ENCODE results near the gene SSBP4.
"Not testable (repeated sequence)": the region's sequence is repeated elsewhere in the genome, so short reads cannot be mapped to it uniquely, and the experiment has no call there.

The SSBP4 gene

DNA sequence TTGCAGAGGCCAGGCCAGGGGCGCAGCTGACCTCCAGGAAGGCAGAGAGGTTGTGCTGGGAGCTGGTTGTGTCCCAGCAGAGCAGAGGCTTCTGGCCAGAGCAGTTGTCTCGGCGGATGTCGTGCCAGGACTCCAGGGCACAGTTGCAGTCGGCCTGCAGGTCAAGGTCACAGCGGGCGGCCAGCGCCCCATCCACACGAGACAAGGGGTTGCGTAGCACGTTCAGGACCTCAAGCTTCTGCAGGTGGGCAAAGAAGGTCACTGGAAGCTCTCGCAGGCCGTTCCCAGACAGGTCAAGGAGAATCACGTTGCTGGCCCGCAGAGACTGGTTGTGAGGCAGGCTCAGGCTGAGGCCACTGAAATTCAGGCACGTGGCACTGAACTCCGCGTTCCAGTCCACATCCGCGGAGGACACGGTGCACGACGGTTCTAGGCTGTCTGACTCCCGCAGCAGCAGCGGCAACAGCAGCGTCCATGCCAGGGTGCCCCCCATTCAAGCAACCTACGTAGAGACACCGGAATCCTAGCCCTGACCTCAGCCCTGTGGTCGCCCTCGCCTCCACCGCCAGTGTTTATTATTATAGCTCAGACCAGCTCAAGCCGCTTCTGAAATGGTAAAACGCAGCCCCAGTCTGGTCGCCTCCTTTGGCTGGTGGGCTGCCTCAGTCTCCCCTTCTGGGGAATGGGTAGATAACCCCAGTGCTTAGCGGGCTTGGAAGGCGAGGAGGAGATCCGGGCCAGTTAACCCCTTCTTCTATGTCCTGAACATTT is 22.5 kb upstream of the SSBP4 start:
- no peak for DNase-seq

- no peak for DNase-seq
Observed at GRCh38 chr19:18397242-18398202, 21.7 kb upstream of the SSBP4 start, which contains the start of gene LRRC25. LRRC25 (minus strand) TSS chr19:18397622; CDS start chr19:18396963, 659 bp downstream.

GRCh38 chr19:18399008-18399407 is 20.2 kb upstream of the SSBP4 start:
- DNase-seq, result no peak

GRCh38 chr19:18401580-18402112 is 17.6 kb upstream of the SSBP4 start:
- no peak for DNase-seq

DNA sequence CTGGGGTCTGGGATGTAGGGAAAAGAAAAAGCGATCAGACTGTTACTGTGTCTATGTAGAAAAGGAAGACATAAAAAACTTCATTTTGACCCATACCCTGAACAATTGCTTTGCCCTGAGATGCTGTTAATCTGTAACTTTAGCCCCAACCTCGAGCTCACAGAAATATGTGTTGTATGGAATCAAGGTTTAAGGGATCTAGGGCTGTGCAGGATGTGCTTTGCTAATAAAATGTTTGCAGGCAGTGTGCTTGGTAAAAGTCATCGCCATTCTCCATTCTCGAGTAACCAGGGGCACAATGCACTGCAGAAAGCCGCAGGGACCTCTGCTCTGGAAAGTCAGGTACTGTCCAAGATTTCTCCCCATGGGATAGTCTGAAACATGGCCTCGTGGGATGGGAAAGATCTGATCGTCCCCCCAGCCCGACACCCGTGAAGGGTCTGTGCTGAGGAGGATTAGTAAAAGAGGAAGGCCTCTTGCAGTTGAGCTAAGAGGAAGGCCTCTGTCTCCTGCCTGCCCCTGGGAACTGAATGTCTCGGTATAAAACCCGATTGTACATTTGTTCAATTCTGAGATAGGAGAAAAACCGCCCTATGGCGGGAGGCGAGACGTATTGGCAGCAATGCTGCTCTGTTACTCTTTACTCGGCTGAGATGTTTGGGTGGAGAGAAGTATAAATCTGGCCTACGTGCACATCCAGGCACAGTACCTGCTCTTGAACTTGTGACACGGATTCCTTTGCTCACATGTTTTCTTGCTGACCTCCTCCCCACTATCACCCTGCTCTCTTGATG is 16.5 kb upstream of the SSBP4 start:
- DNase-seq, result not testable (repeated sequence)

GRCh38 chr19:18405754-18406153 is 13.4 kb upstream of the SSBP4 start:
- not testable (repeated sequence) for DNase-seq

- DNase-seq, result no peak
Observed at GRCh38 chr19:18406749-18407148, 12.4 kb upstream of the SSBP4 start.

DNA sequence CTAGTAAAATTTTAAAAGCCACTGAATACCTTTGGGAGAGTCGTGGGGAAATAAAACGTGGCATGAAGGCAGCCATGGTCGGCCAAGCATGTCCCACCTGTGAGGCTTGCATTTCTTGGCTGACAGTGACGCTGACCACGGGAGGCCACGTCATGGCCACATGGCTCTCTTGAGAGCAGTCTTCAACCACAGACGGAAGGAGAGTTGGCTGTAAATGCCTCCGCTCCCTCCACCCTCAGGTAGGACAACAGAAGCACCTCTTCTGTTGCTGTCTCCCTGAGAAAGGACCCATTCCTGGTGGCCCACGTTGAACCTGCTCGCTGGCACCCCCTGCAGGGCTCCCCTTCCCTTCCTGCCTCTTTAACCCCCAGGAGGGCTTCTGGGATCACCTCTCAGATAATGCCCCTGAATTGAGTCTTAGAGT is 11.1 kb upstream of the SSBP4 start:
- DNase-seq, result no peak

DNA sequence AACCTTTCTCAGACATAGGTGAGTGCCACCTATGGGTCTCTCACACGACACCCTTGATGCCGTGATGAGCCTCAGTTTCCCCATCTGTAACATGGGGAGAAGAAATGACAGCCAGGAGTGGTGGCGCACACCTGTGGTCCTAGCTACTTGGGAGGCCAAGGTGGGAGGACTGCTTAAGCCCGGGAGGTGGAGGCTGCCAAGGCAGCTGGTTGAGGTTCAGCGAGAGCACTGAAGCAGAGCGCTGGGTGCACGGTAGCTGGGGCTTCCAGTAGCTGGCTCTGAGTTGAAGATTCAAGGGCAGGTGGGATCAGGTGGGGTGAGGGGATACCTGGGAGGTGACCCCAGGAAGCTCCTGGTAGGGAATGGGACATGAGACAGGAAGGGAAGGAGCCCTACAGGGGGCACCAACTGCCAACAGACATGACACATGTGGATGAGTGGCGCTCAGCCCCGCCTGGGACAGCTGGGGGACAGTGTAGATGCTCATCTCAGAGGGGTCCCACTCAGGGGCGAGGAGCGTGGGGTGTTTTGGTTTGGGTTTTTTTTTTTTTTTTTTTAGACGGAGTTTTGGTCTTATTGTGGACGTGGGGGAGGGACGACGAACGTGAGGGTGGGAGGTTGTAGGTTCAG is 6.5 kb upstream of the SSBP4 start:
- no peak for DNase-seq

DNA sequence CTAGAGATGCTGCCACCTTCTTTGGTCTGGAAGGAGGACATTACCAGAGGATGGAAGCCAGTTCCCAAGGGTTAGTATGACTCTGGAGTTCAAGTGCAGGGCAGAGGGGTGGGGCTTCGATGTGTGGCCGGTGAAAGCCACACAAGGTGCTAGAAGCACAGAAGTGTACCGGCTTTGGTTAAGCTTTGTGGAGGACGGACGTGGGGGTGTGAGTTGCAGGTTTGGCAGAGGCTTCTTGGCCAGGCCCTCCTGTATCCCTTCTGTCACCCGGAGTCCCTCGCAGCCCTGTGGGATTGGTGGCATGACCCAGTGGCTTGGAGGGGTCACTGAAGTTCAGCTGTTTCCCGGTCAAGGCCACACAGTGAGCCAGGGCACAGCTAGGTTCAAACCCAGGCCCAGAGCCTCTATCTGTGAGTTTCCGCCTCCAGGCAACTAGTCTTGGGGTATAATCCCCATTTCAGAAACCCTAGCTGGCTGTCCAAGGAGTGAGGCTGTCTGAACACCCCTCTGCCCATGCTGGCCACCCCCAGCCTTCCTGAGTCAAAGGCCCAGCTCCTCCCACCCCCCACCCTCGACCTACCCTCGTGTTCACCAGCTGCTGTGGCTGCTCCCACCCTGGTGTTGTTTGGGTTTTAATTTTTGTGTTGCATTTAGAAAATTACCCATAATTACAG is 4.6 kb upstream of the SSBP4 start:
- DNase-seq, result no peak

DNA sequence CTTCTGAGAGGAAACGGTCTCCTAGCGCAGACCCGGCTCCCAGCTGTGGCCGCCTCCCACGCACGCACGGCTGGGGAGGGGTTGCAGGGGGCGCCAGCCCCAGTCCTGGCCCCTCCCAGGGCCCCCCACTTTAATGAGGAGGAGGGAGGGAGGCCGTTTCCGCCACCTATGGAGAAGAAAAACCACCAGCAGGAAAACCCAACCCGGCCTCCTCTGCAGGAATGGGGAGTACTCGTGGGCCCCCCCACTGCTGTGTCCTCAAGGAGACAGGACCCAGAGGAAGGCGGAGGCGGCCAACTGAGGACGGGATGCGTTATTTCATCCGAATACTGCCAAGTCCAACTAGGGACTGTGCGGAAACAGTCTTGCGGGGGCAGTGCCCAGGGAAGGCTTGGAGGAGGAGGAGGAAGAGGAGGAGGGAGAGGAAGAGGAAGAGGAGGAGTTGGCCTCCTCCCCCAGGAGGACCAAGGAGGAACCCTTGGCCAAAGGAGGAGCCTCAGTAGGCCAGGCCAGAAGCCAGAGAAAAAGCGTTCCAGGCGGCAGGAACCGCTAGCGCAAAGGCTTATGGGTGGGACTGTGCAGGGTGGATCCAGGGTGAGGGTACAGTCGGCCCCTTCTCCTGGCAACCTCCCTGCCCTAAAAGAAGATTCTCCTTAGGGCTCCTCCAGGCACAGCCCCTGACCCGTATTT is 3.9 kb upstream of the SSBP4 start:
- DNase-seq, result no peak

DNA sequence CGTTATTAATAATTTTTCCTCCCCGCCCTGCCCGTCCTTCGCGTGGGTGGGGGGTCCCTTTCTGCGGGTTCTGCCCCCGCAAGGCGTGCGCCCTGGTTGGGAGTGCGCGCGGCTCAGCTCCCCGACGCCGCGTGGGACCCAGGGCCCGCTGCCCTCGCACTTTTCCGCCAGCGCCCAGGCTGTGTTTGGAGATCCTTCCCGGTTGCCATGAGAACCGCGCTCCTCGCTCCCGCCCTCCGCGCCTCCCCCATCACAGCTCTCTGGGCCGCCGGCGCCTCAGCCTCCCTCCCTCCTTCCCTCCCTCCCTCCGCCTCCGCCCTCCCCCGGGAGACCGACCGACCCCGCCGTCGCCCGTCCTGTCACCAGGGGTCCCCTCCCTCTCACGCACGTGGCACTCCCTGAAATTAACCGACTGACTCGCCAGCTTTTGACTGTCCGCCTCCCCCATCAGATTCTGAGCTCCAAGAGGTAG is 2.4 kb upstream of the SSBP4 start:
- DNase-seq, result peak; percentile 49 to 62

- DNase-seq, result peak; percentile 34 to 39
Observed at GRCh38 chr19:18417250-18418028, 1.8 kb upstream of the SSBP4 start.

DNA sequence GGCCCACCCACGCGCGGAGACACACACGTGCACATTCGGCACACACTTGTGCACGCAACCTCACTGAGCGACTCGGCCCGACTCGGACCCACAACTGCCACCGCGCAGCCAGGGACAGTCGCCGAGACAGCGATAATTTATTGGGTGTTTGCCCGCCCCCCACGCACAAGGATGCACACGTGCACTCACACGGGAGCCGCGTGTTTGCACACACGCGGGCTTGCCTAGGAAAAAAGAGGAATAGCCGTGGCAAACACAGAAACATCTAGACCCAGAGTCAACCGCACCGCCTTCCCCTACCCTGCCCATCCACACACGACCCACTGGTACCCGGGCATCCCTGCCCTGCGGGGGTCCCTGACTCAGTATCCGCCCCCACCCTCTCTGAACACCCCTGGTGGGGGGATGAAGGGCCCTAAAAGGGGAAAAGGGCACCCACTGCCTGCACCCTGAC is 1.1 kb upstream of the SSBP4 start:
- DNase-seq, result no peak

DNA sequence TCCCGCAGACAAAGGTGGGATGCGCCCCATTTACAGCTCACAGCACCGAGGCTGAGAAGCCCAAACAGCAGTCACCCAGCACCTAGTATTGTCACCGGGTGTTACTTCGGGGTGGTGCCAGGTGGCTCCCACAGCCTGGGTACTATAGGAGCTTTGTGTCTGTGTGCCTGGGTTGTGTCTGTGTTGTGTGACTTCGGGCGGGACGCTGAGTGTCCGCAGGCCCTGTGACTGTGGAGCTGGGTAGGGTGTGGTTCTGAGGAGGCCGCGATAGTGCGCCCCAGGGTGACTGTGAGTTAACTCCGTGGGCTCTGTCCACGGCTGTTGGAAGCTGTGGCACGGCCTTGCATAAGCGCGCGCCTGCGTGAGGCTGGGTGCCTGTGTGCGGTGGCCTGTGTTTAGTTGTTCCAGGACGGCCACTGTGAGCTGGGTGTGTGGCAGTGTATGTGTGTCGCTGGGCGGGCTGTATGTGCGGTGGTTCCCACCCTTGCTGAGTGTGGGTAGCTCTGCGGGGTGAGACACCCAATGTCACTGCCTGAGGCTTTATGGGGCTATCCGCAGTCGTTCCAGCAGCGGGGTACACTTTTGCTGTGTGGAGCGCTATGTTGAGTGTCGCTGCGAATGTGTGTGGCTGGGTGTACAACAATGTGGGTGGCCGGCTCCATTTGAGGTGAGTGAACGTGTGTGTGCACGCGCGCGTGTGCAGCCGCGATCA is 559 bp upstream of the SSBP4 start:
- DNase-seq, result no peak

GRCh38 chr19:18419699-18420460 is 682 bp downstream of the SSBP4 start:
- DNase-seq, result no peak

GRCh38 chr19:18420930-18421329 is 1.7 kb downstream of the SSBP4 start:
- DNase-seq, result no peak

- DNase-seq, result no peak
Observed at GRCh38 chr19:18421371-18421959, 2.3 kb downstream of the SSBP4 start.

Measured in NCI-H1930 (cell line).